IMR-90 (cell line): ENCODE measurements around the gene INHBC. TPM values are rescaled to one million over a fixed set of nuclear protein-coding genes. Genes with fewer than 3 reads are reported as not detected.

ENCODE experiments used
- ATAC-seq: fragments of 200-7000 bp; cut with Tn5 transposase; 2 replicates; pipeline ENCODE4 v1.9.1; 2020; ENCODE audit warnings: low read depth, mild to moderate bottlenecking, moderate library complexity
- BruUV-seq: library from RNA; stranded (reverse); fragments of 400-500 nt; replicated peaks from 2 replicates; lab custom pipeline; 2021; lab: Mats Ljungman, UMichigan
- CTCF ChIA-PET: fragments of 300-600 bp; formaldehyde crosslinking; extraction: SDS; loops from one replicate; lab custom pipeline; 2021; ENCODE audit warnings: antibody characterized with exemption; lab: Yijun Ruan, JAX
- POLR2A ChIA-PET: fragments of 300-600 bp; sonication (Branson Sonifier 250); formaldehyde crosslinking; loops from one replicate; lab custom pipeline; 2022; ENCODE audit warnings: antibody characterized with exemption; ENCODE audit not compliant: unreplicated experiment; lab: Charles Lee
- DNase-seq: peaks from one replicate; pipeline ENCODE4 v3.0.0; 2013
- H2AFZ ChIP-seq: replicated peaks from 2 replicates; pipeline ENCODE3; 2013; ENCODE audit warnings: low read length, mild to moderate bottlenecking; ENCODE audit not compliant: poor library complexity
- H2AK5ac ChIP-seq: 2 replicates; pipeline ENCODE4 v1.6.1; 2013; ENCODE audit warnings: low read depth, low read length, inconsistent platforms
- H2AK9ac ChIP-seq: replicated peaks from 2 replicates; pipeline ENCODE3; 2013; ENCODE audit warnings: mild to moderate bottlenecking, low read depth, low read length, moderate library complexity; ENCODE audit not compliant: poor library complexity
- H2BK120ac ChIP-seq: 2 replicates; pipeline ENCODE4 v1.6.1; 2013; ENCODE audit warnings: low read depth, low read length, inconsistent platforms
- H2BK15ac ChIP-seq: 3 replicates; pipeline ENCODE4 v1.6.1; 2013; ENCODE audit warnings: low read depth, low read length, inconsistent platforms
- H2BK20ac ChIP-seq: 2 replicates; pipeline ENCODE4 v1.6.1; 2013; ENCODE audit warnings: low read depth, mild to moderate bottlenecking, inconsistent platforms, low read length, moderate library complexity
- H2BK5ac ChIP-seq: 2 replicates; pipeline ENCODE4 v1.6.1; 2013; ENCODE audit warnings: mild to moderate bottlenecking, low read depth, low read length, inconsistent platforms; ENCODE audit not compliant: poor library complexity, severe bottlenecking
- H3K14ac ChIP-seq: replicated peaks from 2 replicates; pipeline ENCODE4 v1.6.1; 2013; ENCODE audit warnings: low read depth, low read length, inconsistent platforms
- H3K18ac ChIP-seq: 2 replicates; pipeline ENCODE4 v1.6.1; 2013; ENCODE audit warnings: low read depth, low read length, control low read depth
- H3K23ac ChIP-seq: 2 replicates; pipeline ENCODE4 v1.6.1; 2013; ENCODE audit warnings: low read depth, low read length, inconsistent platforms
- H3K27ac ChIP-seq: 2 replicates; pipeline ENCODE4 v1.5.1; 2013; ENCODE audit warnings: mild to moderate bottlenecking, control low read depth, low read length; ENCODE audit not compliant: insufficient read depth
- H3K27me3 ChIP-seq: 2 replicates; pipeline ENCODE4 v1.6.1; 2013; ENCODE audit warnings: low read length; ENCODE audit not compliant: control insufficient read depth, insufficient read depth
- H3K36me3 ChIP-seq: 2 replicates; pipeline ENCODE4 v1.6.1; 2013; ENCODE audit warnings: low read length, mixed read lengths; ENCODE audit not compliant: control insufficient read depth, insufficient read depth
- H3K4ac ChIP-seq: 2 replicates; pipeline ENCODE4 v1.6.1; 2013; ENCODE audit warnings: low read depth, low read length, inconsistent platforms
- H3K4me1 ChIP-seq: 2 replicates; pipeline ENCODE4 v1.6.1; 2013; ENCODE audit warnings: low read length, mixed read lengths; ENCODE audit not compliant: control insufficient read depth, insufficient read depth
- H3K4me2 ChIP-seq: 2 replicates; pipeline ENCODE4 v1.6.1; 2013; ENCODE audit warnings: low read depth, mild to moderate bottlenecking, control low read depth, low read length, moderate library complexity
- H3K4me3 ChIP-seq: 2 replicates; pipeline ENCODE4 v1.5.1; 2013; ENCODE audit warnings: low read depth, mild to moderate bottlenecking, control low read depth, low read length, moderate library complexity; ENCODE audit not compliant: insufficient read depth
- H3K56ac ChIP-seq: 2 replicates; pipeline ENCODE4 v1.6.1; 2013; ENCODE audit warnings: low read length, inconsistent platforms; ENCODE audit not compliant: insufficient read depth; ENCODE audit errors: extremely low read depth
- H3K79me1 ChIP-seq, 2 experiments: 2 replicates each; pipeline ENCODE4 v1.6.1; 2013; ENCODE audit warnings: low read length in 2 of 2, inconsistent platforms in 1 of 2, low read depth in 1 of 2
- H3K9ac ChIP-seq: 2 replicates; pipeline ENCODE4 v1.6.1; 2013; ENCODE audit warnings: low read depth, low read length, control low read depth
- H3K9me1 ChIP-seq: 2 replicates; pipeline ENCODE4 v1.6.1; 2013; ENCODE audit warnings: low read length, inconsistent platforms; ENCODE audit not compliant: insufficient read depth
- H3K9me3 ChIP-seq: 2 replicates; pipeline ENCODE4 v1.6.1; 2013; ENCODE audit warnings: low read length; ENCODE audit not compliant: control insufficient read depth, insufficient read depth
- H4K20me1 ChIP-seq: 2 replicates; pipeline ENCODE4 v1.6.1; 2013; ENCODE audit warnings: low read length, inconsistent platforms; ENCODE audit not compliant: insufficient read depth
- H4K5ac ChIP-seq: 2 replicates; pipeline ENCODE4 v1.6.1; 2013; ENCODE audit warnings: mild to moderate bottlenecking, low read depth, low read length, control low read depth
- H4K8ac ChIP-seq, 2 experiments: 2 replicates each; pipeline ENCODE4 v1.6.1; 2013; ENCODE audit warnings: low read depth in 2 of 2, low read length in 2 of 2, control low read depth in 1 of 2, inconsistent platforms in 1 of 2
- H4K91ac ChIP-seq: 2 replicates; pipeline ENCODE4 v1.6.1; 2013; ENCODE audit warnings: low read depth, low read length, inconsistent platforms; ENCODE audit not compliant: insufficient read depth
- BHLHE40 ChIP-seq: fragments of 150-350 bp; IDR thresholded peaks from 2 replicates; pipeline ENCODE4 v1.6.1; 2016; ENCODE audit warnings: mild to moderate bottlenecking, low read depth, low read length
- CEBPB ChIP-seq: IDR thresholded peaks from 2 replicates; pipeline ENCODE4 v1.6.1; 2012; ENCODE audit warnings: low read depth, low read length, improper control_type of control experiment
- CHD1 ChIP-seq: IDR thresholded peaks from 2 replicates; pipeline ENCODE4 v1.6.1; 2012; ENCODE audit warnings: low read depth, low read length, improper control_type of control experiment
- CTCF ChIP-seq: conservative IDR thresholded peaks from 2 replicates; pipeline ENCODE4 v1.5.1; 2012; ENCODE audit warnings: mild to moderate bottlenecking, low read depth, low read length, improper control_type of control experiment
- ELK1 ChIP-seq: fragments of 150-350 bp; IDR thresholded peaks from 2 replicates; pipeline ENCODE4 v1.6.1; 2016; ENCODE audit warnings: low read depth, mild to moderate bottlenecking, low read length, moderate library complexity, borderline replicate concordance
- FOS ChIP-seq: fragments of 150-350 bp; IDR thresholded peaks from 2 replicates; pipeline ENCODE4 v1.6.1; 2016; ENCODE audit warnings: low read depth, low read length
- MAFK ChIP-seq: IDR thresholded peaks from 2 replicates; pipeline ENCODE4 v1.6.1; 2012; ENCODE audit warnings: low read depth, low read length, improper control_type of control experiment
- MAZ ChIP-seq: IDR thresholded peaks from 2 replicates; pipeline ENCODE4 v1.6.1; 2012; ENCODE audit warnings: low read depth, mild to moderate bottlenecking, low read length, improper control_type of control experiment, moderate library complexity, borderline replicate concordance
- MXI1 ChIP-seq: IDR thresholded peaks from 2 replicates; pipeline ENCODE4 v1.6.1; 2012; ENCODE audit warnings: low read depth, mild to moderate bottlenecking, low read length, moderate library complexity, borderline replicate concordance
- NFE2L2 ChIP-seq: fragments of 150-350 bp; IDR thresholded peaks from 2 replicates; pipeline ENCODE4 v1.6.1; 2016; ENCODE audit warnings: low read depth, mild to moderate bottlenecking, low read length
- POLR2A ChIP-seq: IDR thresholded peaks from 2 replicates; pipeline ENCODE4 v1.6.1; 2012; ENCODE audit warnings: mild to moderate bottlenecking, low read depth, low read length
- RAD21 ChIP-seq: IDR thresholded peaks from 2 replicates; pipeline ENCODE4 v1.6.1; 2012; ENCODE audit warnings: low read length, improper control_type of control experiment
- RFX5 ChIP-seq: IDR thresholded peaks from 2 replicates; pipeline ENCODE4 v1.8.0; 2012; ENCODE audit warnings: low read depth, mild to moderate bottlenecking, low read length, moderate library complexity
- SMC3 ChIP-seq: fragments of 150-350 bp; IDR thresholded peaks from 2 replicates; pipeline ENCODE4 v1.6.1; 2016; ENCODE audit warnings: low read depth, mild to moderate bottlenecking, antibody characterized with exemption, low read length, moderate library complexity
- USF2 ChIP-seq: fragments of 150-350 bp; IDR thresholded peaks from 2 replicates; pipeline ENCODE4 v1.6.1; 2017; ENCODE audit warnings: mild to moderate bottlenecking, antibody characterized with exemption, low read length, low read depth
- WGBS, 2 experiments: methylation state at CpG; one replicate each; pipeline versions ENCODE4 v1.1.5 to v1.1.7; 2013; ENCODE audit warnings: missing lambda C conversion rate in 2 of 2; ENCODE audit not compliant: insufficient read length in 1 of 2; ENCODE audit errors: extremely low coverage in 2 of 2; 5-methylcytosine and 5-hydroxymethylcytosine counted together
- dilution Hi-C: fragments of 300-500 bp; cut with HindIII; formaldehyde crosslinking; loops from one replicate; pipeline ENCODE4 v1.14.3; 2018; ENCODE audit warnings: low sequenced_read_pairs; ENCODE audit not compliant: unreplicated experiment
- in situ Hi-C: fragments of 300-500 bp; cut with MboI; formaldehyde crosslinking; loops from 3 replicates; pipeline ENCODE4 v1.14.3; 2019; ENCODE audit warnings: low sequenced_read_pairs, inconsistent platforms, mixed read lengths
- intact Hi-C: fragments of 100-400 bp; cut with micrococcal nuclease; formaldehyde crosslinking; loops from 2 replicates; pipeline ENCODE4 v1.10.0; 2022
- polyA plus RNA-seq, 3 experiments: library from polyadenylated mRNA; depleted of rRNA; stranded (reverse); fragments of >200 nt; gene quantifications; 2 replicates each; pipeline ENCODE4 v1.2.3, GENCODE V29; 2012; ENCODE audit warnings: low replicate concordance in 1 of 3
- total RNA-seq: library from RNA; depleted of rRNA; stranded (reverse); fragments of >200 nt; gene quantifications from 2 replicates; pipeline ENCODE4 v1.2.3, GENCODE V29; 2012

Gene INHBC
- total and polyA plus RNA-seq, 2 of the 4 experiments (the other 2 are of a cell fraction): 0.09 TPM; not detected in 1

- ATAC-seq: no peak
- TF ChIP-seq FOS (no peak), NFE2L2 (no peak), RAD21 (no peak), CHD1 (no peak), POLR2A (no peak), MAFK (no peak), USF2 (no peak), CTCF (no peak), BHLHE40 (no peak), RFX5 (no peak), MXI1 (no peak), MAZ (no peak), CEBPB (no peak), ELK1 (no peak), SMC3 (no peak)
- peak overlapping the region; percentile 56 for H3K4me3 ChIP-seq
Observed at GRCh38 chr12:57460841-57461275, 26.3 kb downstream of the INHBC start.

More at GRCh38 chr12:57460841-57461275, 26.3 kb downstream of the INHBC start:
- Histone ChIP-seq H4K20me1 (no peaks in the 10 kb centered on the region), H3K4me1 (peaks cover 12% of the 10 kb centered on the region), H3K9me3 (no peaks in the 10 kb centered on the region), H3K27ac (no peak overlapping the region), H3K9ac (0 out of 2 replicates have a peak overlapping the region, but pooled peaks have one; percentile 3), H2AFZ (peak overlapping the region; percentile 78), H4K8ac (peak overlapping the region in 1 of 2 experiments; percentile 2; a peak in 1 of 4 replicates), H3K14ac (peak overlapping the region; percentile 58; the same call in 1 of the 2 replicates), H3K23ac (peak overlapping the region; percentile 52; the same call in 1 of the 2 replicates), H3K36me3 (no peaks in the 10 kb centered on the region), H2BK15ac (no peak overlapping the region), H2BK20ac (no peak overlapping the region), H4K91ac (peak overlapping the region; percentile 41; the same call in 1 of the 2 replicates), H2AK9ac (peak overlapping the region; percentile 87), H3K27me3 (no peaks in the 10 kb centered on the region), H3K4ac (peak overlapping the region; percentile 62; the same call in 1 of the 2 replicates), H3K56ac (peak overlapping the region; percentile 37; the same call in 1 of the 2 replicates), H2AK5ac (peak overlapping the region; percentile 20), H2BK5ac (no peak overlapping the region), H2BK120ac (no peak overlapping the region), H3K9me1 (peaks cover 3% of the 10 kb centered on the region; the same call in 1 of the 2 replicates), H4K5ac (no peak overlapping the region), H3K4me2 (peak overlapping the region; percentile 53), H3K18ac (no peak overlapping the region), H3K79me1 (peaks cover 0 to 6% of the 10 kb centered on the region in 2 experiments; a peak in 1 of 4 replicates)
- DNase-seq: no peak
- CTCF ChIA-PET: no interaction called here
- intact Hi-C loops: loop anchor here (5.0 kb wide), 1 partner anchor 161 kb away; no protein-coding TSS in a partner anchor
- POLR2A ChIA-PET: no interaction called here
- dilution Hi-C loops: no loop called here
- WGBS, 2 experiments: no CpG with 5 or more reads among the region's 19 CpGs
- BruUV-seq: no TSS peak
- in situ Hi-C loops: no loop called here
